ENCODE results near the gene TMEM87B.

DNA sequence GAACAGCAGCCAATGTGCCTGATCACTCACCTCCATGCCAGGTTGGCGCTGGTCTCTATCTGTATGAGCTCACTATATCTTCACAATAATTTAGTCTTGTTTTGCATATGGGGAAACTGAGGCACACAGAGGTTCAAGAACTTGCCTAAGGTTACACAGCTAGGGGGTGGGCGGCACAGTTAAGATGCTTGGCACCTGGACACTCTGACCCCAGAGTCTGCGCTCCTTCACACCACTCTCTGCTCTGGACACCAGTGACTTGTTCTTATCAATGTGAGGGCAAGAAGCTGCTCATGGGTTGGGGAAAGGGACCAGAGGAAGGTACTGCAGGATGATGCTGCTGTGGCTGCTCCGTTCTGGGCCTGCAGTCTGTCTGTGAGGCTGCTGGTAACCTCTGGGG is 110.2 kb downstream of the TMEM87B start:
- TF ChIP-seq CTCF (IDR thresholded peaks at IDR 0.05) (no peak), POLR2A (IDR thresholded peaks at IDR 0.05) (no peak)

Measured in thyroid gland (tissue), 4 donors.